Mesothelial cell of epicardium (in vitro differentiated cells): Measurements from ENCODE around the gene SAFB2. TPM values are rescaled to one million over a fixed set of nuclear protein-coding genes. Genes with fewer than 3 reads are reported as not detected.
A peak's percentile ranks its signal among the peaks of the same experiment; 100 is the strongest.

Source experiments
- DNase-seq, 2 experiments: peaks; one replicate each; pipeline ENCODE4 v3.0.0; 2021; ENCODE audit warnings: low spot score in 2 of 2; ENCODE audit not compliant: unreplicated experiment in 2 of 2
- H3K27ac Mint-ChIP-seq: 2 replicates; pipeline ENCODE4 v1.8.0; 2021; ENCODE audit warnings: mixed read lengths
- H3K27me3 Mint-ChIP-seq: 2 replicates; pipeline ENCODE4 v1.8.0; 2021; ENCODE audit warnings: low read depth, mixed read lengths
- H3K36me3 Mint-ChIP-seq: 2 replicates; pipeline ENCODE4 v1.8.0; 2021; ENCODE audit warnings: mixed read lengths
- H3K4me1 Mint-ChIP-seq: 2 replicates; pipeline ENCODE4 v1.8.0; 2021; ENCODE audit warnings: mixed read lengths
- H3K4me3 Mint-ChIP-seq: 2 replicates; pipeline ENCODE4 v1.8.0; 2021; ENCODE audit warnings: mild to moderate bottlenecking, moderate library complexity, mixed read lengths
- H3K9me3 Mint-ChIP-seq: 2 replicates; pipeline ENCODE4 v1.8.0; 2021; ENCODE audit warnings: mixed read lengths
- CTCF ChIP-seq: fragments of 200-600 bp; sonication (generic); IDR thresholded peaks from one replicate; pipeline ENCODE4 v1.5.0; 2021; ENCODE audit warnings: antibody characterized with exemption; ENCODE audit not compliant: unreplicated experiment
- total RNA-seq: library from RNA; stranded (reverse); gene quantifications from 3 replicates; pipeline ENCODE4 v1.2.1, GENCODE V29; 2021

The SAFB2 gene
- total RNA-seq, 1 donor from 2014 or later: 78.4 TPM

GRCh38 chr19:5579286-5579685, 43.3 kb downstream of the SAFB2 start:
- no peak for DNase-seq
- no peak for TF ChIP-seq CTCF
- Mint-ChIP-seq H3K27ac (no peak overlapping the region), H3K4me1 (peaks cover 4% of the 10 kb centered on the region), H3K27me3 (no peaks in the 10 kb centered on the region), H3K4me3 (no peak overlapping the region), H3K9me3 (no peaks in the 10 kb centered on the region), H3K36me3 (no peaks in the 10 kb centered on the region)

GRCh38 chr19:5578097-5578846, 44.3 kb downstream of the SAFB2 start:
- Mint-ChIP-seq H3K36me3 (no peaks in the 10 kb centered on the region), H3K4me1 (peaks cover 4% of the 10 kb centered on the region), H3K4me3 (peak overlapping the region; percentile 32), H3K27me3 (no peaks in the 10 kb centered on the region), H3K9me3 (no peaks in the 10 kb centered on the region), H3K27ac (no peak overlapping the region)
- DNase-seq: peak; percentile 71 to 91
- TF ChIP-seq CTCF: peak; percentile 98

GRCh38 chr19:5575590-5575989, 47.0 kb downstream of the SAFB2 start:
- Mint-ChIP-seq H3K27me3 (no peaks in the 10 kb centered on the region), H3K36me3 (peaks cover 2% of the 10 kb centered on the region), H3K4me1 (peaks cover 4% of the 10 kb centered on the region), H3K27ac (no peak overlapping the region), H3K9me3 (peaks cover 3% of the 10 kb centered on the region), H3K4me3 (no peak overlapping the region)
- DNase-seq: no peak
- no peak for TF ChIP-seq CTCF

GRCh38 chr19:5572556-5573286, 49.9 kb downstream of the SAFB2 start:
- H3K27me3 Mint-ChIP-seq: peaks cover 19% of the 10 kb centered on the region
- no peak overlapping the region for H3K27ac Mint-ChIP-seq
- peaks cover 2% of the 10 kb centered on the region for H3K36me3 Mint-ChIP-seq
- DNase-seq: no peak
- TF ChIP-seq CTCF: no peak
- no peak overlapping the region for H3K4me3 Mint-ChIP-seq
- peaks cover 3% of the 10 kb centered on the region for H3K9me3 Mint-ChIP-seq
- peaks cover 2% of the 10 kb centered on the region for H3K4me1 Mint-ChIP-seq

GRCh38 chr19:5571777-5572176, 50.8 kb downstream of the SAFB2 start:
- no peak for DNase-seq
- H3K27ac Mint-ChIP-seq: no peak overlapping the region
- no peak overlapping the region for H3K4me3 Mint-ChIP-seq
- H3K36me3 Mint-ChIP-seq: peaks cover 2% of the 10 kb centered on the region
- H3K9me3 Mint-ChIP-seq: peaks cover 3% of the 10 kb centered on the region
- H3K27me3 Mint-ChIP-seq: peaks cover 21% of the 10 kb centered on the region
- H3K4me1 Mint-ChIP-seq: no peaks in the 10 kb centered on the region
- TF ChIP-seq CTCF: no peak
